Measurements from ENCODE around the gene ITIH4. TPM values are rescaled to one million over a fixed set of nuclear protein-coding genes. Genes with fewer than 3 reads are reported as not detected.

ITIH4 gene
- polyA plus RNA-seq, 1 of the 3 experiments (the other 2 are of a cell fraction), result 2.0 TPM

DNA sequence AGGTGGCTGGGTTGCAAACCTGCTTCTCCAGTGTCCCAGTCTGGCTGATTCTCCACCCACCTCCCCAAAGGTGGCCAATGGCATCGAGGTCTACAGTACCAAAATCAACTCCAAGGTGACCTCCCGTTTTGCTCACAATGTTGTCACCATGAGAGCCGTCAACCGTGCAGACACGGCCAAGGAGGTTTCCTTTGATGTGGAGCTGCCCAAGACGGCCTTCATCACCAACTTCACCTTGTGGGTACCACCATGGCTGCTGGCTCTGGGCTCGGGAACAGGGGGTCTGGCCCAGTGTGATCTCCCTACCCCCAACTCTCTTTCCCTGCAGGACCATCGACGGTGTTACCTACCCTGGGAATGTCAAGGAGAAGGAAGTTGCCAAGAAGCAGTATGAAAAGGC lies 34.1 kb downstream of the ITIH4 start:
- Histone ChIP-seq H4K20me1 (ENCODE audit: insufficient read depth) (no peaks in the 10 kb centered on the region), H3K4me2 (no peak overlapping the region), H3K27me3 (ENCODE audit: insufficient read depth) (no peaks in the 10 kb centered on the region), H2AFZ (ENCODE audit: low read depth) (no peak overlapping the region), H3K79me2 (ENCODE audit: insufficient read depth) (no peaks in the 10 kb centered on the region), H3K9me2 (no peaks in the 10 kb centered on the region), H3K27ac (ENCODE audit: low read depth in 2 of 2, low read length in 1 of 2) (no peak overlapping the region), H3K4me3 (ENCODE audit: low read depth in 2 of 2, low read length in 1 of 2) (no peak overlapping the region), H3K36me3 (replicated peaks in 1 of 2; ENCODE audit: control insufficient read depth in 1 of 2, insufficient read depth in 2 of 2, low read length in 1 of 2) (no peaks in the 10 kb centered on the region), H3K4me1 (ENCODE audit: control insufficient read depth in 1 of 2, insufficient read depth in 2 of 2, low read depth in 1 of 2, low read length in 1 of 2) (peaks cover 0 to 3% of the 10 kb centered on the region in 2 experiments; a peak in 1 of 4 replicates), H3K9ac (no peak overlapping the region), H3F3A (replicated peaks; ENCODE audit: insufficient read depth) (no peaks in the 10 kb centered on the region), H3K9me3 (no peaks in the 10 kb centered on the region)
- WGBS (ENCODE audit: low lambda C conversion rate), result 68% methylated on average over 4 of the region's 9 CpGs
- CTCF ChIA-PET, result no interaction called here
- DNase-seq, result no peak
- TF ChIP-seq TEAD4 (IDR thresholded peaks at IDR 0.05; ENCODE audit: borderline replicate concordance, insufficient read depth) (no peak), FOSL2 (IDR thresholded peaks at IDR 0.05; ENCODE audit: borderline replicate concordance, low read depth) (no peak), GABPA (IDR thresholded peaks at IDR 0.05; ENCODE audit: low read depth) (no peak), TCF12 (IDR thresholded peaks at IDR 0.05) (no peak)
- TF ChIP-seq, protein P1, sequence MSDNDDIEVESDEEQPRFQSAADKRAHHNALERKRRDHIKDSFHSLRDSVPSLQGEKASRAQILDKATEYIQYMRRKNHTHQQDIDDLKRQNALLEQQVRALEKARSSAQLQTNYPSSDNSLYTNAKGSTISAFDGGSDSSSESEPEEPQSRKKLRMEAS (IDR thresholded peaks at IDR 0.05; ENCODE audit: low read depth), result no peak
- POLR2A ChIA-PET, result no interaction called here

- POLR2A ChIA-PET, result no interaction called here
Measured at GRCh38 chr3:52795298-52795900, 35.1 kb downstream of the ITIH4 start.

More at GRCh38 chr3:52795298-52795900, 35.1 kb downstream of the ITIH4 start:
- 77% methylated on average over 6 of the region's 9 CpGs for WGBS (ENCODE audit: low lambda C conversion rate)
- H3K9ac ChIP-seq, result no peak overlapping the region
- H3K4me2 ChIP-seq, result no peak overlapping the region
- H4K20me1 ChIP-seq (ENCODE audit: insufficient read depth), result no peaks in the 10 kb centered on the region
- TF ChIP-seq RXRA (IDR thresholded peaks at IDR 0.05; ENCODE audit: borderline replicate concordance, low read depth) (no peak), YY1 (IDR thresholded peaks at IDR 0.05; ENCODE audit: low read depth) (no peak), MXI1 (IDR thresholded peaks at IDR 0.05; ENCODE audit: low read depth, low read length) (no peak), SIN3A (IDR thresholded peaks at IDR 0.05; ENCODE audit: borderline replicate concordance, low read depth, low read length) (no peak), CHD2 (IDR thresholded peaks at IDR 0.05; ENCODE audit: low read length, partially characterized antibody) (no peak), TAF1 (IDR thresholded peaks at IDR 0.05; ENCODE audit: borderline replicate concordance, low read depth, low read length) (no peak), EP300 (IDR thresholded peaks at IDR 0.05; ENCODE audit: borderline replicate concordance in 1 of 2, low read depth in 1 of 2, low read length in 1 of 2) (no peak), TCF12 (IDR thresholded peaks at IDR 0.05) (no peak), SMC3 (IDR thresholded peaks at IDR 0.05; ENCODE audit: low read depth, low read length) (no peak), GATA2 (CRISPR knock-in tag; IDR thresholded peaks at IDR 0.05) (no peak), MEF2A (IDR thresholded peaks at IDR 0.05; ENCODE audit: borderline replicate concordance, low read depth) (no peak), NRF1 (IDR thresholded peaks at IDR 0.05; ENCODE audit: low read depth, low read length) (no peak), PBX3 (IDR thresholded peaks at IDR 0.05) (no peak)
- TF ChIP-seq, protein P2, sequence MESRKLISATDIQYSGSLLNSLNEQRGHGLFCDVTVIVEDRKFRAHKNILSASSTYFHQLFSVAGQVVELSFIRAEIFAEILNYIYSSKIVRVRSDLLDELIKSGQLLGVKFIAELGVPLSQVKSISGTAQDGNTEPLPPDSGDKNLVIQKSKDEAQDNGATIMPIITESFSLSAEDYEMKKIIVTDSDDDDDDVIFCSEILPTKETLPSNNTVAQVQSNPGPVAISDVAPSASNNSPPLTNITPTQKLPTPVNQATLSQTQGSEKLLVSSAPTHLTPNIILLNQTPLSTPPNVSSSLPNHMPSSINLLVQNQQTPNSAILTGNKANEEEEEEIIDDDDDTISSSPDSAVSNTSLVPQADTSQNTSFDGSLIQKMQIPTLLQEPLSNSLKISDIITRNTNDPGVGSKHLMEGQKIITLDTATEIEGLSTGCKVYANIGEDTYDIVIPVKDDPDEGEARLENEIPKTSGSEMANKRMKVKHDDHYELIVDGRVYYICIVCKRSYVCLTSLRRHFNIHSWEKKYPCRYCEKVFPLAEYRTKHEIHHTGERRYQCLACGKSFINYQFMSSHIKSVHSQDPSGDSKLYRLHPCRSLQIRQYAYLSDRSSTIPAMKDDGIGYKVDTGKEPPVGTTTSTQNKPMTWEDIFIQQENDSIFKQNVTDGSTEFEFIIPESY (IDR thresholded peaks at IDR 0.05; ENCODE audit: borderline replicate concordance, low read depth), result no peak
- TF ChIP-seq, protein P3, sequence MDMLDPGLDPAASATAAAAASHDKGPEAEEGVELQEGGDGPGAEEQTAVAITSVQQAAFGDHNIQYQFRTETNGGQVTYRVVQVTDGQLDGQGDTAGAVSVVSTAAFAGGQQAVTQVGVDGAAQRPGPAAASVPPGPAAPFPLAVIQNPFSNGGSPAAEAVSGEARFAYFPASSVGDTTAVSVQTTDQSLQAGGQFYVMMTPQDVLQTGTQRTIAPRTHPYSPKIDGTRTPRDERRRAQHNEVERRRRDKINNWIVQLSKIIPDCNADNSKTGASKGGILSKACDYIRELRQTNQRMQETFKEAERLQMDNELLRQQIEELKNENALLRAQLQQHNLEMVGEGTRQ (IDR thresholded peaks at IDR 0.05; ENCODE audit: borderline replicate concordance, low read depth, low read length), result no peak
- no peak overlapping the region for H2AFZ ChIP-seq (ENCODE audit: low read depth)
- H3F3A ChIP-seq (replicated peaks; ENCODE audit: insufficient read depth), result no peaks in the 10 kb centered on the region
- no peaks in the 10 kb centered on the region for H3K36me3 ChIP-seq (replicated peaks in 1 of 2; ENCODE audit: control insufficient read depth in 1 of 2, insufficient read depth in 2 of 2, low read length in 1 of 2)
- H3K4me1 ChIP-seq (ENCODE audit: control insufficient read depth in 1 of 2, insufficient read depth in 2 of 2, low read depth in 1 of 2, low read length in 1 of 2), result peaks cover 0 to 3% of the 10 kb centered on the region in 2 experiments; a peak in 1 of 4 replicates
- no peaks in the 10 kb centered on the region for H3K79me2 ChIP-seq (ENCODE audit: insufficient read depth)
- no peak overlapping the region for H3K4me3 ChIP-seq (ENCODE audit: low read depth in 2 of 2, low read length in 1 of 2)
- no peaks in the 10 kb centered on the region for H3K9me2 ChIP-seq
- H3K27ac ChIP-seq (ENCODE audit: low read depth in 2 of 2, low read length in 1 of 2), result no peak overlapping the region
- CTCF ChIA-PET, result no interaction called here
- no peaks in the 10 kb centered on the region for H3K9me3 ChIP-seq
- H3K27me3 ChIP-seq (ENCODE audit: insufficient read depth), result no peaks in the 10 kb centered on the region
- DNase-seq, result no peak

Data from SK-N-SH (cell line).